IMR-90 (cell line): Measurements from ENCODE around the gene ZNF337. TPM values are rescaled to one million over a fixed set of nuclear protein-coding genes. Genes with fewer than 3 reads are reported as not detected.
"Not testable (repeated sequence)": the region's sequence is repeated elsewhere in the genome, so short reads cannot be mapped to it uniquely, and the experiment has no call there.

Source experiments
- ATAC-seq: fragments of 200-7000 bp; cut with Tn5 transposase; 2 replicates; pipeline ENCODE4 v1.9.1; 2020; ENCODE audit warnings: low read depth, mild to moderate bottlenecking, moderate library complexity
- BruUV-seq: library from RNA; stranded (reverse); fragments of 400-500 nt; replicated peaks from 2 replicates; lab custom pipeline; 2021; lab: Mats Ljungman, UMichigan
- CTCF ChIA-PET: fragments of 300-600 bp; formaldehyde crosslinking; extraction: SDS; loops from one replicate; lab custom pipeline; 2021; ENCODE audit warnings: antibody characterized with exemption; lab: Yijun Ruan, JAX
- POLR2A ChIA-PET: fragments of 300-600 bp; sonication (Branson Sonifier 250); formaldehyde crosslinking; loops from one replicate; lab custom pipeline; 2022; ENCODE audit warnings: antibody characterized with exemption; ENCODE audit not compliant: unreplicated experiment; lab: Charles Lee
- DNase-seq: peaks from one replicate; pipeline ENCODE4 v3.0.0; 2013
- H2AFZ ChIP-seq: replicated peaks from 2 replicates; pipeline ENCODE3; 2013; ENCODE audit warnings: low read length, mild to moderate bottlenecking; ENCODE audit not compliant: poor library complexity
- H2AK5ac ChIP-seq: 2 replicates; pipeline ENCODE4 v1.6.1; 2013; ENCODE audit warnings: low read depth, low read length, inconsistent platforms
- H2AK9ac ChIP-seq: replicated peaks from 2 replicates; pipeline ENCODE3; 2013; ENCODE audit warnings: mild to moderate bottlenecking, low read depth, low read length, moderate library complexity; ENCODE audit not compliant: poor library complexity
- H2BK120ac ChIP-seq: 2 replicates; pipeline ENCODE4 v1.6.1; 2013; ENCODE audit warnings: low read depth, low read length, inconsistent platforms
- H2BK15ac ChIP-seq: 3 replicates; pipeline ENCODE4 v1.6.1; 2013; ENCODE audit warnings: low read depth, low read length, inconsistent platforms
- H2BK20ac ChIP-seq: 2 replicates; pipeline ENCODE4 v1.6.1; 2013; ENCODE audit warnings: low read depth, mild to moderate bottlenecking, inconsistent platforms, low read length, moderate library complexity
- H2BK5ac ChIP-seq: 2 replicates; pipeline ENCODE4 v1.6.1; 2013; ENCODE audit warnings: mild to moderate bottlenecking, low read depth, low read length, inconsistent platforms; ENCODE audit not compliant: poor library complexity, severe bottlenecking
- H3K14ac ChIP-seq: replicated peaks from 2 replicates; pipeline ENCODE4 v1.6.1; 2013; ENCODE audit warnings: low read depth, low read length, inconsistent platforms
- H3K18ac ChIP-seq: 2 replicates; pipeline ENCODE4 v1.6.1; 2013; ENCODE audit warnings: low read depth, low read length, control low read depth
- H3K23ac ChIP-seq: 2 replicates; pipeline ENCODE4 v1.6.1; 2013; ENCODE audit warnings: low read depth, low read length, inconsistent platforms
- H3K27ac ChIP-seq: 2 replicates; pipeline ENCODE4 v1.5.1; 2013; ENCODE audit warnings: mild to moderate bottlenecking, control low read depth, low read length; ENCODE audit not compliant: insufficient read depth
- H3K27me3 ChIP-seq: 2 replicates; pipeline ENCODE4 v1.6.1; 2013; ENCODE audit warnings: low read length; ENCODE audit not compliant: control insufficient read depth, insufficient read depth
- H3K36me3 ChIP-seq: 2 replicates; pipeline ENCODE4 v1.6.1; 2013; ENCODE audit warnings: low read length, mixed read lengths; ENCODE audit not compliant: control insufficient read depth, insufficient read depth
- H3K4ac ChIP-seq: 2 replicates; pipeline ENCODE4 v1.6.1; 2013; ENCODE audit warnings: low read depth, low read length, inconsistent platforms
- H3K4me1 ChIP-seq: 2 replicates; pipeline ENCODE4 v1.6.1; 2013; ENCODE audit warnings: low read length, mixed read lengths; ENCODE audit not compliant: control insufficient read depth, insufficient read depth
- H3K4me2 ChIP-seq: 2 replicates; pipeline ENCODE4 v1.6.1; 2013; ENCODE audit warnings: low read depth, mild to moderate bottlenecking, control low read depth, low read length, moderate library complexity
- H3K4me3 ChIP-seq: 2 replicates; pipeline ENCODE4 v1.5.1; 2013; ENCODE audit warnings: low read depth, mild to moderate bottlenecking, control low read depth, low read length, moderate library complexity; ENCODE audit not compliant: insufficient read depth
- H3K56ac ChIP-seq: 2 replicates; pipeline ENCODE4 v1.6.1; 2013; ENCODE audit warnings: low read length, inconsistent platforms; ENCODE audit not compliant: insufficient read depth; ENCODE audit errors: extremely low read depth
- H3K79me1 ChIP-seq, 2 experiments: 2 replicates each; pipeline ENCODE4 v1.6.1; 2013; ENCODE audit warnings: low read length in 2 of 2, inconsistent platforms in 1 of 2, low read depth in 1 of 2
- H3K9ac ChIP-seq: 2 replicates; pipeline ENCODE4 v1.6.1; 2013; ENCODE audit warnings: low read depth, low read length, control low read depth
- H3K9me1 ChIP-seq: 2 replicates; pipeline ENCODE4 v1.6.1; 2013; ENCODE audit warnings: low read length, inconsistent platforms; ENCODE audit not compliant: insufficient read depth
- H3K9me3 ChIP-seq: 2 replicates; pipeline ENCODE4 v1.6.1; 2013; ENCODE audit warnings: low read length; ENCODE audit not compliant: control insufficient read depth, insufficient read depth
- H4K20me1 ChIP-seq: 2 replicates; pipeline ENCODE4 v1.6.1; 2013; ENCODE audit warnings: low read length, inconsistent platforms; ENCODE audit not compliant: insufficient read depth
- H4K5ac ChIP-seq: 2 replicates; pipeline ENCODE4 v1.6.1; 2013; ENCODE audit warnings: mild to moderate bottlenecking, low read depth, low read length, control low read depth
- H4K8ac ChIP-seq, 2 experiments: 2 replicates each; pipeline ENCODE4 v1.6.1; 2013; ENCODE audit warnings: low read depth in 2 of 2, low read length in 2 of 2, control low read depth in 1 of 2, inconsistent platforms in 1 of 2
- H4K91ac ChIP-seq: 2 replicates; pipeline ENCODE4 v1.6.1; 2013; ENCODE audit warnings: low read depth, low read length, inconsistent platforms; ENCODE audit not compliant: insufficient read depth
- WGBS, 2 experiments: methylation state at CpG; one replicate each; pipeline versions ENCODE4 v1.1.5 to v1.1.7; 2013; ENCODE audit warnings: missing lambda C conversion rate in 2 of 2; ENCODE audit not compliant: insufficient read length in 1 of 2; ENCODE audit errors: extremely low coverage in 2 of 2; 5-methylcytosine and 5-hydroxymethylcytosine counted together
- dilution Hi-C: fragments of 300-500 bp; cut with HindIII; formaldehyde crosslinking; loops from one replicate; pipeline ENCODE4 v1.14.3; 2018; ENCODE audit warnings: low sequenced_read_pairs; ENCODE audit not compliant: unreplicated experiment
- in situ Hi-C: fragments of 300-500 bp; cut with MboI; formaldehyde crosslinking; loops from 3 replicates; pipeline ENCODE4 v1.14.3; 2019; ENCODE audit warnings: low sequenced_read_pairs, inconsistent platforms, mixed read lengths
- intact Hi-C: fragments of 100-400 bp; cut with micrococcal nuclease; formaldehyde crosslinking; loops from 2 replicates; pipeline ENCODE4 v1.10.0; 2022
- polyA plus RNA-seq, 3 experiments: library from polyadenylated mRNA; depleted of rRNA; stranded (reverse); fragments of >200 nt; gene quantifications; 2 replicates each; pipeline ENCODE4 v1.2.3, GENCODE V29; 2012; ENCODE audit warnings: low replicate concordance in 1 of 3
- total RNA-seq: library from RNA; depleted of rRNA; stranded (reverse); fragments of >200 nt; gene quantifications from 2 replicates; pipeline ENCODE4 v1.2.3, GENCODE V29; 2012

Gene ZNF337
- total and polyA plus RNA-seq, 2 of the 4 experiments (the other 2 are of a cell fraction): 10.4 to 16.5 TPM

DNA sequence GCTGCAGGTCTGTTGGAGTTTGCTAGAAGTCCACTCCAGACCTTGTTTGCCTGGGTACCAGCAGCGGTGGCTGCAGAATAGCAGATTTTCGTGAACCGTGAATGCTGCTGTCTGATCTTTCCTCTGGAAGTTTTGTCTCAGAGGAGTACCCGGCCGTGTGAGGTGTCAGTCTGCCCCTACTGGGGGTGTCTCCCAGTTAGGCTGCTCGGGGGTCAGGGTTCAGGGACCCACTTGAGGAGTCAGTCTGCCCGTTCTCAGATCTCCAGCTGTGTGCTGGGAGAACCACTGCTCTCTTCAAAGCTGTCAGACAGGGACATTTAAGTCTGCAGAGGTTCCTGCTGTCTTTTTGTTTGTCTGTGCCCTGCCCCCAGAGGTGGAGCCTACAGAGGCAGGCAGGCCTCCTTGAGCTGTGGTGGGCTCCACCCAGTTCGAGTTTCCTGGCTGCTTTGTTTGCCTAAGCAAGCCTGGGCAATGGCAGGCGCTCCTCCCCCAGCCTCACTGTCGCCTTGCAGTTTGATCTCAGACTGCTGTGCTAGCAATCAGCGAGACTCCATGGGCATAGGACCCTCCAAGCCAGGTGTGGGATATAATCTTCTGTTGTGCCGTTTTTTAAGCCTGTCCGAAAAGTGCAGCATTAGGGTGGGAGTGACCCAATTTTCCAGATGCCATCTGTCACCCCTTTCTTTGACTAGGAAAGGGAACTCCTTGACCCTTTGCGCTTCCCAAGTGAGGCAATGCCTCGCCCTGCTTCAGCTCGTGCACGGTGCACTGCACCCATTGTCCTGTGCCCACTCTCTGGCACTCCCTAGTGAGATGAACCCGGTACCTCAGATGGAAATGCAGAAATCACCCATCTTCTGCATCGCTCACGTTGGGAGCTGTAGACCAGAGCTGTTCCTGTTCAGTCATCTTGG lies 22.5 kb upstream of the ZNF337 start:
- dilution Hi-C loops, CTCF ChIA-PET: not testable (repeated sequence)

More for the DNA sequence above, 22.5 kb upstream of the ZNF337 start:
- H3K4ac ChIP-seq, H3K18ac ChIP-seq, H3K4me2 ChIP-seq, H3K4me3 ChIP-seq, H4K91ac ChIP-seq, BruUV-seq, H2BK20ac ChIP-seq, H3K9me1 ChIP-seq, H4K5ac ChIP-seq, H2BK5ac ChIP-seq, H4K20me1 ChIP-seq, ATAC-seq, H3K27me3 ChIP-seq, H3K9ac ChIP-seq, H3K79me1 ChIP-seq, H3K27ac ChIP-seq, H3K56ac ChIP-seq, H4K8ac ChIP-seq, H2AK9ac ChIP-seq, H2AFZ ChIP-seq, in situ Hi-C loops, H3K14ac ChIP-seq, H2BK120ac ChIP-seq, POLR2A ChIA-PET, intact Hi-C loops, DNase-seq, H3K36me3 ChIP-seq, H3K9me3 ChIP-seq, H3K4me1 ChIP-seq, H2BK15ac ChIP-seq, H2AK5ac ChIP-seq, H3K23ac ChIP-seq: not testable (repeated sequence)
- WGBS, 2 experiments: 77% methylated on average over 4 of the region's 20 CpGs; no CpG with 5 or more reads in 1 of the 2 experiments
